GM18526 (cell line): ENCODE data around the gene EPS8L3.

Source experiments
- POLR2A ChIP-seq: IDR thresholded peaks from 3 replicates; pipeline ENCODE4 v1.6.1; 2011; ENCODE audit not compliant: insufficient read length; ENCODE audit errors: extremely low read depth

The EPS8L3 gene, protein sequence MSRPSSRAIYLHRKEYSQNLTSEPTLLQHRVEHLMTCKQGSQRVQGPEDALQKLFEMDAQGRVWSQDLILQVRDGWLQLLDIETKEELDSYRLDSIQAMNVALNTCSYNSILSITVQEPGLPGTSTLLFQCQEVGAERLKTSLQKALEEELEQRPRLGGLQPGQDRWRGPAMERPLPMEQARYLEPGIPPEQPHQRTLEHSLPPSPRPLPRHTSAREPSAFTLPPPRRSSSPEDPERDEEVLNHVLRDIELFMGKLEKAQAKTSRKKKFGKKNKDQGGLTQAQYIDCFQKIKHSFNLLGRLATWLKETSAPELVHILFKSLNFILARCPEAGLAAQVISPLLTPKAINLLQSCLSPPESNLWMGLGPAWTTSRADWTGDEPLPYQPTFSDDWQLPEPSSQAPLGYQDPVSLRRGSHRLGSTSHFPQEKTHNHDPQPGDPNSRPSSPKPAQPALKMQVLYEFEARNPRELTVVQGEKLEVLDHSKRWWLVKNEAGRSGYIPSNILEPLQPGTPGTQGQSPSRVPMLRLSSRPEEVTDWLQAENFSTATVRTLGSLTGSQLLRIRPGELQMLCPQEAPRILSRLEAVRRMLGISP

DNA sequence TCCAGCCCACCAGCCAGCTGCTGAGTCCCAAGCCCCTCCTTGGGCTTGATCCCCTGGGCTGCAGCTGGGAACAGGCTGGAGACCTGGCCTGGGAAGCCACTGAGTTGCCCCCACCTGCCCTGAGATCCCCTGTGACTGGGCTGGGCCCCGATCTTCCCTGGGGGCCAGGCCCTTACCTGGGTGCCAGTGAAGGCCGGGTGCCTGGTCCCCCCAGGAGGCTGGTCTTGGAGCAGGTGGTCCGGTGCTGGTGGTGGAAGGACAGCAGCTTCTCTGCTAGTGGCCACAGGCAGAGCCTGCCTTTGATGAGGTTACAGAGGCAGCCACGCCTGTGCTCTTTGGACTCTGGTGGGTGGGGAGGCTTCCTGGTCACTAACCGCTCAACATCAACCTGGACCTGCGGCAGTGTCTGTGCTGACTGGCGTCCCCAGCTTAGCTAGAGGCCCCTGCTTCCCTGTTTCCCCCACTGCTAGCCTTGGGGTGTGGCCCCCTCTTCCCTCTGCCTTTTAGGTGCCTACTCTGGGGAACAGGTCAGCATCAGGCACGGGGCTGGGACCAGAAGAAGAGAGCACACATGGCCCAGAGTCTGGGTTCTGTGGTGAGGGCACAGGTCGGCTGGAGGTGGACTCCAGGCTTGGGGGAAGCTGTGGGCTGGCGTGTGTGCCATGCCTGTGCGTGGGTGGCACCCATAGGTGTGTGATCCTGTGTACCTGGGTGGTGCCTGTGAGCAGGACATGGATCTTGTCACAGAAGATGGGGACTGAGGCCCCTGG is at the start of gene EPS8L3:
TSS of gene EPS8L3 (minus strand) at position 278 of the 770 bp plus-strand sequence. CDS start 2,174 bp downstream, outside the sequence.
- TF ChIP-seq POLR2A: no peak

- no peak for TF ChIP-seq POLR2A
Measured at GRCh38 chr1:109812691-109813393, 49.1 kb upstream of the EPS8L3 start.

DNA sequence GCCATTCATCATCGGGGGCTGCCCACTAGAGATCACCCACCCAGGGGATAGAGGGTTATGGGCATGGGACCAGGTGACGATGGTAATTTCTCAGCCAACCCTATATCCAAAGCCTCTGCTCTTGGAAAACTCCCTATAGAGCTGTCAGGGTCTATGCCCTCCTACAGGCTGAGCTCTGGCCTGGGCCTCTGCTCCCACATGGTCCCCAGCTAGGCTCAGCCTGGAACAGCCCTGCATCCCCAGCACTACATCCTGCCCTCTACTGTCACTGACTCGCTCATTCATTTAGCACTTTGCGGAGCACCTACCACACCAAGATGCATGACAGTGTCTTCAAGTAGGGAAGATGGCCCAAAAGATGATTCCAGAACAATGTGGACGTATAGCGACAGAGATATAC is 45.0 kb upstream of the EPS8L3 start:
- TF ChIP-seq POLR2A: no peak

DNA sequence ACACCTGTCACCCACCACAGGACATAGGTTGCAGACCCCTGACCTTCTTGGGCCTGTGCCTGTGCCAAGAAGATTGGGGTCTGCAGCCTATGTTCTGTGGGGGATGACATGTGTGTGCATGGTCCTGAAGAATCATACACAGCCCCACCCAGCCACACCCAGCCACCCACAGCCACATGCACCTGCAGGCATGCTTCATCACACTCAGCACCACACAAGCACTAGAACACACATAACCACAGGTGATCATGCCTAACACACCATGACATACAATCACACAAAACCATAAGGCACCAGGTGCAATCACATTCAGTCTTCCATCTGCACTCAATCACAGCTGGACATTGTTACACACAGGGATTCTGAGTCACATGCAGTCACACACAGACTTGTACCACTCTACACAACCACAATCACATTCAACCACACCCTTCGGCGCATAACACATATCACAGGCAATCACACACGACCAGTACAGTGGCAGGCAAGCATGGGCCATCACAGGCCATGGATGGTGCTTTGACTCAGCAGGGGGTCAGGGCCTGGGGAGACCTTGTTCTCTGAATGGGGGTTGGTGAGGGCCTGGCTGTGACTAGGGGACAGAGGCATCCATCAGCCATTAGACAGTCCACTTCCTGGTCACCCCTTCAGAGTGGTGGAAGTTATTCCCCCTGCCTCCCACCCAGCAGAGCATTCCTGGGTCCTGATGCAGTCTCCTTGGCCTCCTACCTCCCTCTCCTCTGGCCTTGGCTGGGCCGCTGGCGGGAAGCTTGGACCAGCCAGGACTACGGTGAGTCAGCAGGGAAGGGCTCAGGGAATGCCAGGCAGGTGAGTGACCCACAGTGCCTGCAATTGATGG is 44.3 kb upstream of the EPS8L3 start:
- no peak for TF ChIP-seq POLR2A

DNA sequence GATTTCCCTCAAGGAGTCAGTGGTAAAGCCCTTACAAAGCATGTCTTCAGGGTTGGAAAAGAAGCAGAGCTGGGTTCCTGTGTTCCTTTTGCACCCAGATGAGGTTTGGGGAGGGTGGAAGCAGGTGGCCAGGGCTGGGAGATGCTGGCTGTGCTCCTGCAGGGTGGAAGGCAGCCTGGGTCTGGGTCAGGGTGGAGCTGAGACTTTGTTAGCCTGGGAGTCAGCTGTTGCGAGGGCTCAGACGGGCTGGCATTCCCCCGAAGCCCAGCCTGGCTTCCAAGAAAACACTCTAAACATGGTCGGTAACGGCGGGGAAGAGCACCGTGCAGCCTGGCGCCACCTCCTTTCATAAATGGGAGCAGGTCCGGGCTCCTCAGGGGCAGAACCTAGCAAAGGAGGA is 43.7 kb upstream of the EPS8L3 start:
- no peak for TF ChIP-seq POLR2A

GRCh38 chr1:109806733-109807400 is 43.1 kb upstream of the EPS8L3 start:
- no peak for TF ChIP-seq POLR2A

DNA sequence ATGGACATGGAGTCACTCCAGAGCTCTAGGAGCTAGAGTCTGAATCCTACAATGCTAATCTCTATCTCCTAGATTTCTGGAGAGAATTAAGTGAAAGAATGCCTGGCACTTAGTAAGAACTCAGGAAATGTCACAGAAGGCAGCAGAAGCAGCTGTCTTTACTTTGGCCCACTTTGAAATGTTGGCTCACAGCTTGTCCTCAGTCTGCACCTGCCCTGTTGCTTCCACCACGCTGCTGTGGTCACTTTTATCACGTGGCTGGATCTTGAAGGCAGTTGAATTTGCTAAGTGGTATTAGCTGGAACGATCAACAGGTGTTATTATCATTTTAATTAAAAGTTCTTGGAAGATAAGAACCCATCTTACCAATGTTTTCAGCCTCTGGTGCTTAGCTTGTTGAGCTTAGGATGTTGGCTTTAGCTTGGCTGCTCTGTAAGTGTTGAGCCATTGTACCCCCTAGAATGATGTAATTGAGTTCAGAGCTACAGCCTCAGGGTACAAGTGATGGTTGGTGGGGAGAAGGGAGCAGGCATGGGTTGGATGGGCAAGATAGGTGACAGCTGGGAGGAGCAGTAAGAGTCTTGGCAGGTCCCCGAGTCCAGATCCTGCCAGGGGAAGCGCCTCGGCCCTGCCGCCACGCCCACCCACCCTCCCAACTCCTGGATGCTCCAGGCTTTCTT is 41.9 kb upstream of the EPS8L3 start:
- no peak for TF ChIP-seq POLR2A

GRCh38 chr1:109804660-109805059 is 40.9 kb upstream of the EPS8L3 start:
- TF ChIP-seq POLR2A: no peak

GRCh38 chr1:109803901-109804331 is 40.2 kb upstream of the EPS8L3 start:
- no peak for TF ChIP-seq POLR2A

DNA sequence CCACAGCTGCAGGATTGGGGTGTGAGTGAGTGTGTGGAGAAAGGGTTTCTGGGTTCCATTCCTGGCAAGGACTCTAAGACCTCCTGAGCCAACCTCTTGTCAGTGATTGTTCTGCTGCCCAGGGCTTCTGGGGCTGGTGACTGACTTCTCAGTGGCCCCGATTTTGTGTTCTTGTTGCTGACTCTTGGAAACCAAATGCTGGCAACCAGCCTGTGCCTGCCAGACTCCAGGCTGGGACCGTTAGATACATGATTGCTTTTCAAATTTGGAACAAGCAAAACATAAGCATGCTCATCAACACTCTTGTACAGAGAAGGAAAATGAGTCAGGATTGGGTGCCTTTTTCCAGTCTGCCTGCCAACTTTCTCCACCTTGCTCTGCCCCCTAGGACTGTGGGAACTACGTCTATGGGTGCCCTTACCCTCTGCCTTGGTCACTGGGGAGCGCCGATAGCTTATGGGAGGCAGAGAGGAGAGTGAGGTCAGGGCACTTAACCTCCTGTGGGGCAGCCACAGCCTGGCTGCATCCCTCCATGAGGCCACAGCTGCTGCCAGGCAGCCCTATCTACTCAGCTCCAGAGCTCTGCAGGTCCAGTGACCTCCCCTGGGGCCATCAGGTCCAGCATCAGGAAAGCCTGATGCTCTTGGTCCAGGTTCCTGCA is 39.3 kb upstream of the EPS8L3 start:
- TF ChIP-seq POLR2A: no peak

DNA sequence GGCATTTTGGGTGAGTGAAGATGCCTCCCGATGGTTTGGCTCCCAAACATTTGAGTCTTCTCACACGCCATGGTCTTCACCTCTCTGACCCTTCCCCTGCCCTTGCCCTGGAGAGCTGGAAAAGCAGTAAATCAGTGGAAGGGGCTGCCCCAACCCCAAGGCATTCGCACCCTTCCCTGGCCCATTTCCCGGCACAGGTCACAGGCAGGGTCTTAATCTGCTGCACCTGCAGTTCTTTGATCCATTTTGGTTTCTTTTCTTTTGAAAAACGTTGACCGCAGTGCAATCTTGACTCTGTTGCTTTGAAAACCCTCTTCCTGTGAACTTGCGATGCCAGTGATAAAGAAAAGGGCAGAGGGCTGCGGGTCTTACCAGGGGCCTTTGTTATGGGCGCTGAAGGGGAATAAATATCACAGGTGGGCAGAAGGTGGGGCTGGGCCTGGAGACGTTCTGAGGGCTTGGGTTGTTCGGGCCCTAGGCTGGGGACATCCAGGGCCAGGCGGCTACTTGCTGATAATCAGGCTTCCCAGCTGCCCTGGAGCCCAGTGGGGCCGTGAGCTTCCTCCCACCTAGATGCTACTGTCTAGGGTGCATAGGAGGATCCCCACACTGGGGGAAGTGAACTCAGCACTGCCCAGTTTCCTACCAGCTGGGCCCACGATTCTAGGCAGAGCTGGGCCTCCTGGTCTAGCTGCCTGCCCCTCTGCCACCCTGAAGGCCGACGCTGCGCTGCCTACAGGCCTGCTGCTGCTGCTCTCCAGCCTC is 38.6 kb upstream of the EPS8L3 start:
- TF ChIP-seq POLR2A: no peak

DNA sequence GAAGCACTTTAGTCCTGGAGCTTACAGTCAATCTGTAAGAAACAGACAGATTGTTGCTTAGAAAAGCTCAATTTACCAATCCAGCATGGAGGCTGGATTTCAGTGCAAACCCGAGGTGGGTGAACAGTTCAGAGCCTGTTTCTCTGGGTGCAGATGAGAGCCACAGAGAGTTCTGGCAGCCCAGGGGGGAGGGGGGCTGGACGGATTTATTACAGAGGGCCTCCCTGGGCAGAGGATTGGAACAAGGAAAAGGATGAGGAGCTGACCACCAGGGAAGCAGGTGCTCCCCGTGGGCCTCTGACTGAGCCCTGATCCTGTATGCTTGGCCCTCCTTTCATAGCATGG is 38.0 kb upstream of the EPS8L3 start:
- no peak for TF ChIP-seq POLR2A

- TF ChIP-seq POLR2A: no peak
Measured at GRCh38 chr1:109800291-109800690, 36.6 kb upstream of the EPS8L3 start.

DNA sequence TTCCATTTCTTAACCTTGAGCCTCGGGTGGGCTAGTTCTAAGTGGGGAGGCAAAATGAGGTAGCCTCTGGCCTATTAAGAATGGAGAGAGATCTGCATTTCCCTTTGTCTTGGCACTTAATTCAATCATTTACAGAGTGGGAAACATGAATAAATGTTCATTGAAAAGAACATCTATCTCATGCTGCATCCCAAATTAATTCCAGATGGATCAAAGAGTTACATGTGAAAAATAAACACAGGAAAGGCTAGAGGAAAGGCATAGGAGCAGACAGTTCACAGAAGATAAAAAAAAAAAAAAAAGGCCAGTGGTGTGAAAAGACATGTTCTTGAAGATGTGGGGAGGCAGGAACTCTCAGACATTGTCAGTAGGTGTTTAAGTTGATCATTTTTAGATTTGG is 35.7 kb upstream of the EPS8L3 start:
- TF ChIP-seq POLR2A: no peak
